Measurements from ENCODE around the gene CBLN3. TPM values are rescaled to one million over a fixed set of nuclear protein-coding genes. Genes with fewer than 3 reads are reported as not detected.
"Not testable (repeated sequence)": the region's sequence is repeated elsewhere in the genome, so short reads cannot be mapped to it uniquely, and the experiment has no call there.

The CBLN3 gene
- total RNA-seq, 4 donors from 2014 or later: 0.79 to 9.7 (median 1.6) TPM

GRCh38 chr14:24388474-24389179 is 40.8 kb downstream of the CBLN3 start:
- Histone ChIP-seq H3K36me3 (no peaks in the 10 kb centered on the region), H3K9me3 (no peaks in the 10 kb centered on the region), H3K4me3 (no peak overlapping the region), H3K27ac (no peak overlapping the region), H3K4me1 (peaks cover 0 to 13% (median 0%) of the 10 kb centered on the region in 4 donors), H3K27me3 (no peaks in the 10 kb centered on the region)
- 43 to 63% methylated on average over 1 to 2 of the region's 2 CpGs for WGBS, 2 donors (ENCODE audit: low coverage in 1 of 2)
- intact Hi-C loops (cut with DNase I; ENCODE audit: low total_unique reads) (no loop called here), in situ Hi-C loops (cut with MboI; ENCODE audit: low pct_ligation_motif_present in 1 of 4, low pct_unique_long_range_greater_than_20kb in 1 of 4, low sequenced_read_pairs in 3 of 4) (no loop called here)
- TF ChIP-seq EP300 (IDR thresholded peaks at IDR 0.05; ENCODE audit: low read depth) (no peak), POLR2A (IDR thresholded peaks at IDR 0.05) (no peak), POLR2AphosphoS5 (IDR thresholded peaks at IDR 0.05) (no peak)
- DNase-seq: no peak

DNA sequence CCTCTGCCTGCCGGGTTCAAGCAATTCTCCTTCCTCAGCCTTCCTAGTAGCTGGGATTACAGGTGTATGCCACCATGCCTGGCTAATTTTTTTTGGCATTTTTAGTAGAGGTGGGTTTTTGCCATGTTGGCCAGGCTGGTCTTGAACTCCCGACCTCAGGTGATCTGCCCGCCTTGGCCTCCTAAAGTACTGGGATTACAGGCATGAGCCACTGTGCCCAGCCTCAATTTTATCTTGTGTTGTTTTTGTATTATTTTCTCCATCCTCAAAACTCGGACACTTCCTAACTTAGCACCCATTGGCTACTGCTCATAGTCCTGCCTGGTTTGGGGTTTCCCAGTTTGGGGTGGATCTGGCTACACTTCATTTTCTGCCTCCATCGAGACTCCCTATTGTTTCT is 41.9 kb downstream of the CBLN3 start:
- H3K4me1 ChIP-seq; H3K27me3 ChIP-seq; intact Hi-C loops (cut with DNase I; ENCODE audit: low total_unique reads); in situ Hi-C loops (cut with MboI; ENCODE audit: low pct_ligation_motif_present in 1 of 4, low pct_unique_long_range_greater_than_20kb in 1 of 4, low sequenced_read_pairs in 3 of 4); H3K27ac ChIP-seq; H3K36me3 ChIP-seq; DNase-seq; H3K4me3 ChIP-seq; H3K9me3 ChIP-seq: not testable (repeated sequence)
- 80 to 88% methylated on average over 1 to 5 of the region's 5 CpGs for WGBS, 2 donors (ENCODE audit: low coverage in 1 of 2)

GRCh38 chr14:24387009-24387345 is 42.5 kb downstream of the CBLN3 start:
- H3K36me3 ChIP-seq: no peaks in the 10 kb centered on the region
- WGBS, 2 donors (ENCODE audit: low coverage in 1 of 2): 67 to 80% methylated on average over 2 of the region's 2 CpGs
- peaks cover 0 to under 1% (median 0%) of the 10 kb centered on the region in 4 donors for H3K4me1 ChIP-seq
- no peak overlapping the region for H3K4me3 ChIP-seq
- no peaks in the 10 kb centered on the region for H3K9me3 ChIP-seq
- TF ChIP-seq POLR2A (IDR thresholded peaks at IDR 0.05) (no peak), EP300 (IDR thresholded peaks at IDR 0.05; ENCODE audit: low read depth) (no peak), CTCF (IDR thresholded peaks at IDR 0.05) (no peak), POLR2AphosphoS5 (IDR thresholded peaks at IDR 0.05) (no peak)
- intact Hi-C loops (cut with DNase I; ENCODE audit: low total_unique reads) (no loop called here), in situ Hi-C loops (cut with MboI; ENCODE audit: low pct_ligation_motif_present in 1 of 4, low pct_unique_long_range_greater_than_20kb in 1 of 4, low sequenced_read_pairs in 3 of 4) (no loop called here)
- H3K27ac ChIP-seq: no peak overlapping the region
- DNase-seq: no peak
- H3K27me3 ChIP-seq: no peaks in the 10 kb centered on the region

DNA sequence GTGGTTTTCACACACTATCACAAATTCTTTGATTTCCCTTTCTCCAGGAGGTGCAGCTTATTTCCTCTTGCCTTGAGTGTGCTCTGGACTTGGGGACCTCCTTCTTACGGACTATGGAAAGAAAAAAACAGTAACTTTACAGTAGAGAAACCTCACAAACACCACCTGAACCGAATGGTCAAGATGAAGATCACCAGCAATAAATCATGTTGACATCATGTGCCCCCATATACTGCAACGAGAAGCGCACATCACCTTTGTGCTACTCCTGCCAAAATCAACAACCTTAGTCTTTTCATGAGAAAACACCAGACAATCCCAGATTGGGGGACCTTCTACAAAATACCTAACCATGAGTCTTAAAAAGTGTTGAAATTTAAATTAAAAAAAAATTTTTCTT is 43.9 kb downstream of the CBLN3 start:
- Histone ChIP-seq H3K4me1 (no peaks in the 10 kb centered on the region), H3K9me3 (no peaks in the 10 kb centered on the region), H3K4me3 (no peak overlapping the region), H3K27me3 (no peaks in the 10 kb centered on the region), H3K36me3 (no peaks in the 10 kb centered on the region), H3K27ac (no peak overlapping the region)
- TF ChIP-seq POLR2AphosphoS5 (IDR thresholded peaks at IDR 0.05) (no peak), EP300 (IDR thresholded peaks at IDR 0.05; ENCODE audit: low read depth) (no peak), POLR2A (IDR thresholded peaks at IDR 0.05) (no peak), CTCF (IDR thresholded peaks at IDR 0.05) (no peak)
- WGBS, 2 donors (ENCODE audit: low coverage in 1 of 2): 74 to 78% methylated on average over 3 to 4 of the region's 4 CpGs
- in situ Hi-C loops (cut with MboI; ENCODE audit: low pct_ligation_motif_present in 1 of 4, low pct_unique_long_range_greater_than_20kb in 1 of 4, low sequenced_read_pairs in 3 of 4) (no loop called here), intact Hi-C loops (cut with DNase I; ENCODE audit: low total_unique reads) (no loop called here)
- no peak for DNase-seq

- Histone ChIP-seq H3K4me3 (no peak overlapping the region), H3K27me3 (no peaks in the 10 kb centered on the region), H3K4me1 (no peaks in the 10 kb centered on the region), H3K36me3 (no peaks in the 10 kb centered on the region), H3K9me3 (no peaks in the 10 kb centered on the region), H3K27ac (no peak overlapping the region)
- 87 to 96% methylated on average over 4 of the region's 4 CpGs for WGBS, 2 donors (ENCODE audit: low coverage in 1 of 2)
- no peak for TF ChIP-seq POLR2A (IDR thresholded peaks at IDR 0.05)
- no peak for TF ChIP-seq CTCF (IDR thresholded peaks at IDR 0.05)
- no peak for TF ChIP-seq EP300 (IDR thresholded peaks at IDR 0.05; ENCODE audit: low read depth)
- TF ChIP-seq POLR2AphosphoS5 (IDR thresholded peaks at IDR 0.05): no peak
- intact Hi-C loops (cut with DNase I; ENCODE audit: low total_unique reads) (no loop called here), in situ Hi-C loops (cut with MboI; ENCODE audit: low pct_ligation_motif_present in 1 of 4, low pct_unique_long_range_greater_than_20kb in 1 of 4, low sequenced_read_pairs in 3 of 4) (no loop called here)
- DNase-seq: no peak
Observed at GRCh38 chr14:24384169-24384568, 45.3 kb downstream of the CBLN3 start.
